D721Med (cell line): ENCODE data around the gene PTPRS.
"Not testable (repeated sequence)": the region's sequence is repeated elsewhere in the genome, so short reads cannot be mapped to it uniquely, and the experiment has no call there.

Source experiments
- DNase-seq: peaks from one replicate; pipeline ENCODE4 v3.0.0; 2011; ENCODE audit warnings: low spot score; ENCODE audit not compliant: insufficient read length
- FAIRE-seq: peaks from 2 replicates; lab custom pipeline; 2011; peaks lifted over from hg19 to GRCh38; lab: Jason Lieb, UNC
- CTCF ChIP-seq: IDR thresholded peaks from 2 replicates; pipeline ENCODE4 v1.5.1; 2012; ENCODE audit warnings: mild to moderate bottlenecking, control low read depth; ENCODE audit not compliant: insufficient read depth; ENCODE audit errors: missing control alignments

Gene PTPRS

GRCh38 chr19:5333581-5334365 is 6.8 kb downstream of the PTPRS start:
- FAIRE-seq: no peak
- no peak for DNase-seq
- no peak for TF ChIP-seq CTCF

- no peak for TF ChIP-seq CTCF
- FAIRE-seq (no peak), DNase-seq (no peak)
Observed at GRCh38 chr19:5332501-5332900, 8.1 kb downstream of the PTPRS start.

GRCh38 chr19:5331790-5332189 is 8.8 kb downstream of the PTPRS start:
- no peak for TF ChIP-seq CTCF
- DNase-seq: no peak
- no peak for FAIRE-seq

GRCh38 chr19:5330307-5330720 is 10.3 kb downstream of the PTPRS start:
- DNase-seq (no peak), FAIRE-seq (no peak)
- TF ChIP-seq CTCF: no peak

GRCh38 chr19:5329141-5329540 is 11.5 kb downstream of the PTPRS start:
- no peak for DNase-seq
- no peak for FAIRE-seq
- TF ChIP-seq CTCF: no peak

GRCh38 chr19:5328407-5328806 is 12.2 kb downstream of the PTPRS start:
- FAIRE-seq, DNase-seq: not testable (repeated sequence)

GRCh38 chr19:5326986-5327623 is 13.5 kb downstream of the PTPRS start:
- FAIRE-seq: no peak

More at GRCh38 chr19:5326986-5327623, 13.5 kb downstream of the PTPRS start:
- DNase-seq: no peak
- no peak for TF ChIP-seq CTCF
